GM12873 (cell line): ENCODE results near the gene PSMC4.

Experiments
- TF ChIP-seq, protein P1 (sequence below): IDR thresholded peaks from 2 replicates; pipeline ENCODE4 v1.5.1; 2012; ENCODE audit warnings: low read depth, mild to moderate bottlenecking, moderate library complexity, low read length, control low read depth; ENCODE audit not compliant: insufficient read depth; ENCODE audit errors: missing control alignments

The PSMC4 gene

DNA sequence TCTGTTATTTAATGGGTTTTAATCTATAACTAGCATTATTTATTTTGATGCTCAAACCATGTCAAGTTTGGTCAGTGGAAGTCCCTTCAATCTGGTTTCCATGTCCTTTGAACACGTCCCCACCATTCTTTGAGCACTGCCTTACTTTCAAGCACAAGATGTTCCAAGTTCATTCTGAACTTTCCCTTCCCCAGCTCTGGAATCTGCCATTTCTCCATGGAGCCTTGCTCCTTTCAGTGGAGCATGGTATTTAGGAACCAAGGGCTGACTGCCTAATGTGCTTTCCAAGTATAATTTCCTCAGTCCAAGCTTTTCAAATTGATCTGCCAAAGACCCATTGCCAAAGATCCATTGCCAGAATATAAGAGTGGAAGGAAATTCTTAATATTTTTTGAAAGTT lies 24.8 kb downstream of the PSMC4 start:
- TF ChIP-seq, protein P1, sequence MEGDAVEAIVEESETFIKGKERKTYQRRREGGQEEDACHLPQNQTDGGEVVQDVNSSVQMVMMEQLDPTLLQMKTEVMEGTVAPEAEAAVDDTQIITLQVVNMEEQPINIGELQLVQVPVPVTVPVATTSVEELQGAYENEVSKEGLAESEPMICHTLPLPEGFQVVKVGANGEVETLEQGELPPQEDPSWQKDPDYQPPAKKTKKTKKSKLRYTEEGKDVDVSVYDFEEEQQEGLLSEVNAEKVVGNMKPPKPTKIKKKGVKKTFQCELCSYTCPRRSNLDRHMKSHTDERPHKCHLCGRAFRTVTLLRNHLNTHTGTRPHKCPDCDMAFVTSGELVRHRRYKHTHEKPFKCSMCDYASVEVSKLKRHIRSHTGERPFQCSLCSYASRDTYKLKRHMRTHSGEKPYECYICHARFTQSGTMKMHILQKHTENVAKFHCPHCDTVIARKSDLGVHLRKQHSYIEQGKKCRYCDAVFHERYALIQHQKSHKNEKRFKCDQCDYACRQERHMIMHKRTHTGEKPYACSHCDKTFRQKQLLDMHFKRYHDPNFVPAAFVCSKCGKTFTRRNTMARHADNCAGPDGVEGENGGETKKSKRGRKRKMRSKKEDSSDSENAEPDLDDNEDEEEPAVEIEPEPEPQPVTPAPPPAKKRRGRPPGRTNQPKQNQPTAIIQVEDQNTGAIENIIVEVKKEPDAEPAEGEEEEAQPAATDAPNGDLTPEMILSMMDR, result no peak

DNA sequence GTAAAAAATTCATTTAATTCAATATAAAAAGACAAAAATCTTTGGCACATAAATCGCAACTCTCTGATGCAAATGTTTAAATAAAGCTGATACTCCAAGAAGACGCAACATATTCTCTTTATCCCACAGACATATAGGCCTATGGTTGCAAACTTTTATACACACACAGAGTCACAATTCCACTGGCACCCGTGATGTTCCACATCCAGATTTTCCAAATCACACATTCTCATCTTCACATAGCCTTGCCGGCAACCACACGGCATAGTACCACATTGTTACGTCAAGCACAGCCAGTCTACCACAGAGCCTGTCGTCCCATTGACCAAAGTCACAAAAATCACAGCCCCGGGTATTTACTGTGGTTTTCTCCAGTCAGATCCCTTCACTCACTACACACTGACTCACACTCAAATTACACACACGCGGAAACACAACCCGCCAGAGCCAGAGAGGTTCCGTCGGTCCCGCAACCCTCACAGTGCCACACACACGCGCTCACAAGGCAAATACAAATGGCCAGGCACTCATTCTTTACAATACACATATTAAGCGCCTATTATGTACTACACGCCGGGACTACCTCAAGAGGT lies 25.3 kb downstream of the PSMC4 start:
- TF ChIP-seq, protein P1, result no peak

DNA sequence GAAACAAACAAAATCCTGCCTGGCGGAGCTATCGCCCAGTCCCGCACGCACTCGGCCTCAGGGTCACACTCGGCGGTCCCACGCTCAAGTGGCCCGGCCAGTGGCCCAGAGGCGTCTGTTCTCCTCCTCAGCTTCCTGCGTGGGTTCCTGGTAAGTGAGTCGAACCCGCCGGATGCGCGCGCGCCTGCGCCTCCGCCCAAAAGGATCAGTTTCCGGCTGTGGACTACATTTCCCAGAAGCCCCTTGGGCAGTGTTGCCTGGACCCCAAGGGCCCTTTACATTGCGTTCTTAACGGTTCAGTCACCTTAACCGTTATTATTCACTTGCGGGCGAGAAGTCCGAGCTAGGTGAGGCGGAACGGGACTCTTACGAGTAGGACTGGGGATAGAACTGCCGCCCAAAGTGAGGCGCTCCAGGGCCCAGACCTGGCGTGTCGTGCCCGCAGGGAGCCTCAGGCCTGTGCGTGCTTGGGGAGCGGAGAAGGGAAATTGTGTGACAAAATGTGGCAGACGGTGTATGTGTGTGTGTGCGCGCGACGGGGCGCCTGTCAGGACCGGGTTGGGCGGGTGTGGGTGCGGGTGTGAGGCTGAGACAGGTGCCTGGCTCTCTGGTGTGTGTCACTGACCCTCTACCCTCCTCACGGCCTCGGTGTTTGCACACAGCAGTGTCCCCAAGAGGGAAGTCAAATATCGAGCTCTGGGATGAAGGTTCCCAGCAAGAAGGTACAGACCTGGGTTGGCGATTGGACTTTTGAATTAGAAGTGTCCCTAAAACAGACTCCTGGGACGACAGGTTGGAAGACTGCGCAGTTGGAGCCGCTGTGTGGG lies 26.1 kb downstream of the PSMC4 start, which contains the start of gene ZNF546:
Gene ZNF546 (plus strand): TSS at position 250 of the 827 bp plus-strand sequence. CDS start 1,267 bp downstream, outside the sequence.
- TF ChIP-seq, protein P1, result no peak

DNA sequence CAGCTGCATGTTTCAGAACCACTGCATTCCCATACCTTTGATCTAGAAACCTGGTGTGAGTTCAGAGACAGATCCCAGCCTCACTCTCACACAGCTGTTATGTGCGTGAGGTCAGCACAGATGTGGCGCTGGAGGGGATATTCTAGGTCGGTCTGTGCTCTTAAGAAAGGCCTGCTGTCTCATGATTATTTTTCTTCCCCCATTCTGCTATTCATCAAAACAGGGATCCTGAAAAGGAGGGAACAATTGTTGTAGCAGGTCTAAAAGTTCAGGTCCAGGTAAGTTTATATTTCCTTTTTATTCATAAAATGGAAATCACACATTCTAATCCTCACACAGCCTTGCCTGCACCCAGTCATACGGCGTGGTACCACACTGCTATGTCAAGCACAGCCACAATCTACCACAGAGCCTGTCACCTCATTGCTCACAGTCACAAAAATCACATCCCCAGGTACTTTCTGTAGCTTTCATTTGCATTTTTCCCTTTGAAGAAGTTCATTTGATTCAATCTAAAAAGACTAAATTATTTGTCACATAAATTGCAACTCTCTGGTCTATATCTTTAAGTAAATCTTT lies 26.8 kb downstream of the PSMC4 start:
- TF ChIP-seq, protein P1, result no peak

DNA sequence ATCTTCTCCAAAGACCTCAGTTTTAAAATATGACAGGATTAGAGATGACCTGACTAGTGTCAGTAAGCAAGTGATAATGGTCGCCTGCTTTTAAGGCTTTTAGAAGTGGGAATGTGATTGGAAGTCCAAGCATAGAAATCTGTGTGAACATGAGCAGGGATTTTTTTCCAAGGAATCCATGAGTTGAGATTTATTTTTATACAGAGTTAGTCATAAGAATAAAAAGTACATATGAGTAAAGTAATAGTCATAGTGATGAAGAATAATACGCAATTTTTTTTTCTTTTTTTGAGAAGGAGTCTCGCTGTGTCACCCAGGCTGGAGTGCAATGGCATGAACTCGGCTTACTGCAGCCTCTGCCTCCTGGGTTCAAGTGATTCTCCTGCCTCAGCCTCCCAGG lies 27.5 kb downstream of the PSMC4 start:
- TF ChIP-seq, protein P1, result no peak

DNA sequence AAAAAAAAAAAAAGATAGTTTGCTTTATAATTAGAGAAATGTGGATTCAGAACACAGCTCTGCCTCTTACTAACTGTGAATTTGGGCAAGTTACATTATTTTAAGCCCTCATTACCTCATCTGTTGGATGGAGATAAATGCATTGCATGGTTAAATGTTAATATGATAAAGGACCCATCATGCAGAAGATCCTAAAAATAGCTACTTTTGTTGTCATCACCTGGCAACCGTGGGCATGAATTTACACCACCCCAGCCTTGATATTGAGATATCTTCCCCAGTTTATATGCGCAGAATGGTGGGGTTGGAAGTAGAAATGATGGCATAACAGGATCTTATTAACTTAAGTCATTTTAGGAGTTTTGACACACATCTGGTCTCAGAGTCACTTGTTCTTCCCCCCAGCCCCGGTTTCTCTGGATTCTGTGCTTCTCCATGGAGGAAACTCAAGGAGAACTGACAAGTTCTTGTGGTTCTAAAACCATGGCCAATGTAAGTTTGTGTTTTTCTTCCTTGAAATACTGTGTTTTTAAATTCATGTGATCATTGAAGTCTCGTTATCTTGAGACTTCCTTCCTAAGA lies 34.8 kb downstream of the PSMC4 start:
- TF ChIP-seq, protein P1, result no peak

DNA sequence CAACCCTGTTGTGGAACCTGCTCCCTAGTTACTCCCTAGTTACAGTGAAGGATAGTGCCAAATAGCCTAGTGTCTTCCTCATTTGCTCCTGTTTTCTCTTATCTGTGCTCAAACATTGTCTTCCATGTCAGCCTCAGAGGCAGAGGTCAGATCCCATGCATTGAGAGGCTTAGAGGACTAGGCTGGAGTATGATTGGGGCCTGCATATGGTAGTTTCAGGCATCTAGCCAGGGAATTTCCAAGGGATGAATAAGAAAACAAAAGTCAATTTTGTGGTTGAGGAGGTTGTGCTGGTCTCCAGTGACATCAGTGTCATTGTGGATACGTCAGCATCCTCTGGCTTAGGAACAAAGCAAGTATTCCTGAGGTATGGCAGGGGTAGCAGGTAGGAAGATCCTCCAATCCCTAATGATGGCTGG lies 35.3 kb downstream of the PSMC4 start:
- TF ChIP-seq, protein P1, result no peak
